Loucy (cell line): Measurements from ENCODE around the gene ENTREP1.

Experiments used
- H2AFZ ChIP-seq: fragments of 200-600 bp; sonication (generic); 2 replicates; pipeline ENCODE4 v1.6.0; 2016; ENCODE audit warnings: antibody characterized with exemption, mild to moderate bottlenecking, low read length, moderate library complexity
- H3F3A ChIP-seq: fragments of 200-600 bp; 2 replicates; pipeline ENCODE4 v1.6.0; 2016; ENCODE audit warnings: antibody characterized with exemption, low read depth, mild to moderate bottlenecking
- H3K27me3 ChIP-seq: fragments of 200-600 bp; sonication (generic); 2 replicates; pipeline ENCODE4 v1.6.1; 2014; ENCODE audit warnings: low read length, mild to moderate bottlenecking; ENCODE audit not compliant: insufficient read depth, poor library complexity, severe bottlenecking
- H3K36me3 ChIP-seq: fragments of 200-600 bp; sonication (generic); 2 replicates; pipeline ENCODE4 v1.6.1; 2016; ENCODE audit warnings: low read length; ENCODE audit not compliant: insufficient read depth
- H3K4me1 ChIP-seq: fragments of 200-600 bp; sonication (generic); 2 replicates; pipeline ENCODE4 v1.5.1; 2014; ENCODE audit warnings: low read length, mild to moderate bottlenecking; ENCODE audit not compliant: insufficient read depth, poor library complexity, severe bottlenecking
- H3K4me2 ChIP-seq: fragments of 200-600 bp; sonication (generic); 2 replicates; pipeline ENCODE4 v1.6.0; 2014; ENCODE audit warnings: antibody characterized with exemption, low read length, low read depth, mild to moderate bottlenecking; ENCODE audit not compliant: poor library complexity, severe bottlenecking
- H3K4me3 ChIP-seq: fragments of 200-600 bp; sonication (generic); 2 replicates; pipeline ENCODE4 v1.5.1; 2014; ENCODE audit warnings: low read length, mild to moderate bottlenecking, mixed read lengths; ENCODE audit not compliant: poor library complexity, severe bottlenecking
- H3K79me2 ChIP-seq: fragments of 200-600 bp; sonication (generic); 2 replicates; pipeline ENCODE4 v1.6.1; 2014; ENCODE audit warnings: low read length; ENCODE audit not compliant: insufficient read depth
- H3K9ac ChIP-seq: fragments of 200-600 bp; sonication (generic); 2 replicates; pipeline ENCODE4 v1.6.0; 2014; ENCODE audit warnings: mild to moderate bottlenecking, low read depth, low read length, moderate library complexity; ENCODE audit not compliant: poor library complexity, severe bottlenecking
- H3K9me2 ChIP-seq: fragments of 200-600 bp; sonication (generic); replicated peaks from 2 replicates; pipeline ENCODE4 v1.6.1; 2016; ENCODE audit warnings: low read depth, low read length, mixed read lengths
- H3K9me3 ChIP-seq: fragments of 200-600 bp; sonication (generic); 2 replicates; pipeline ENCODE4 v1.6.1; 2014; ENCODE audit warnings: mild to moderate bottlenecking, antibody characterized with exemption, low read length, low read depth; ENCODE audit not compliant: insufficient read depth
- H4K20me1 ChIP-seq: fragments of 200-600 bp; sonication (generic); 2 replicates; pipeline ENCODE4 v1.6.0; 2014; ENCODE audit warnings: antibody characterized with exemption, low read length, mild to moderate bottlenecking; ENCODE audit not compliant: insufficient read depth, poor library complexity, severe bottlenecking
- CTCF ChIP-seq: fragments of 200-600 bp; sonication (generic); conservative IDR thresholded peaks from 2 replicates; pipeline ENCODE4 v1.5.1; 2014; ENCODE audit warnings: mild to moderate bottlenecking, antibody characterized with exemption, low read length
- EZH2phosphoT487 ChIP-seq: fragments of 200-600 bp; IDR thresholded peaks from 2 replicates; pipeline ENCODE4 v1.6.1; 2018; ENCODE audit warnings: antibody characterized with exemption, mild to moderate bottlenecking, moderate library complexity, borderline replicate concordance

The ENTREP1 gene

DNA sequence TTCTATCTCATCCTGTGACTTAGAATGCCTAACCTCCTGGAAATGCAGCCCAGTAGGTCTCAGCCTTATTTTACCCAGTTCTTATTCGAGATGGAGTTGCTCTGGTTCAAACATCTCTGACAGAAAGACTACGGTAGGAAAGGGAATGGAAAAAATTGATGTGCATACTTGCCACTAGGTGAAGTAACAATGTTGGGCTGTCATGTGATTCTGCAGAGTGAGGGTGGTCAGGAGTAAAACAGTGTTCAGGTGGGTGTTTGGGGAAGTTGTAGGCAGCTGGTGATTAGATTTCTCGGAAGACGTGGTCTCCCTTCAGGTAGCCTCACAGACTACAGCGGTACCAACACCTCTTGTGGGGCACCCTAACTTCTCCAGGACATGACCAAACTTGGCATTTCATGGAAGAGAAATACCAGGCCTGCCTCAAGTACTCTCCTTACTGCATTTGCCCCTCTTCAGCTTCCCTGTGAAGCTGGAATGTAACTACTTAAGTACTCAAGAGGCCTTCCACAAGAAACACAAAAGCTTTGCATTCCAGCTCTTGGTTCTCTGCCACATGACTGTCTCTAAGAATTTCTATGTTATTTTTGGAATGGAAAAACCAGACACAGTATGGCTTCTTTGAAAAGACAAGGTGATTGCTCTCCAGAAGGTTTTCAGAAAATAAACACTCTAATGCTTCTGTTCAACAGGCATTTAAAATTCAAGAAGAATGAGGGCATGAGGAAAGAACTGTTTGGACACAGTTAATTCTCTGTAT, 17.4 kb upstream of the ENTREP1 start:
- no peak overlapping the region for H3K9ac ChIP-seq
- no peak overlapping the region for H3K4me3 ChIP-seq
- H2AFZ ChIP-seq, result no peak overlapping the region
- no peaks in the 10 kb centered on the region for H3K79me2 ChIP-seq
- no peaks in the 10 kb centered on the region for H3K4me1 ChIP-seq
- no peaks in the 10 kb centered on the region for H3K36me3 ChIP-seq
- peaks cover 9% of the 10 kb centered on the region; the same call in 1 of the 2 replicates for H3K9me3 ChIP-seq
- H3K27me3 ChIP-seq, result no peaks in the 10 kb centered on the region
- H3F3A ChIP-seq, result no peaks in the 10 kb centered on the region
- H3K9me2 ChIP-seq, result no peaks in the 10 kb centered on the region
- no peak for TF ChIP-seq EZH2phosphoT487
- TF ChIP-seq CTCF, result no peak
- H3K4me2 ChIP-seq, result no peak overlapping the region
- no peaks in the 10 kb centered on the region for H4K20me1 ChIP-seq

- Histone ChIP-seq H3K9me3 (peaks cover 16% of the 10 kb centered on the region; the same call in 1 of the 2 replicates), H3K9me2 (no peaks in the 10 kb centered on the region), H4K20me1 (no peaks in the 10 kb centered on the region), H2AFZ (no peak overlapping the region), H3K36me3 (no peaks in the 10 kb centered on the region), H3F3A (no peaks in the 10 kb centered on the region), H3K4me3 (no peak overlapping the region), H3K27me3 (no peaks in the 10 kb centered on the region), H3K4me2 (no peak overlapping the region), H3K79me2 (no peaks in the 10 kb centered on the region), H3K4me1 (no peaks in the 10 kb centered on the region), H3K9ac (no peak overlapping the region)
- TF ChIP-seq EZH2phosphoT487 (no peak), CTCF (no peak)
Measured at GRCh38 chr9:69308206-69308931, 16.6 kb upstream of the ENTREP1 start.

DNA sequence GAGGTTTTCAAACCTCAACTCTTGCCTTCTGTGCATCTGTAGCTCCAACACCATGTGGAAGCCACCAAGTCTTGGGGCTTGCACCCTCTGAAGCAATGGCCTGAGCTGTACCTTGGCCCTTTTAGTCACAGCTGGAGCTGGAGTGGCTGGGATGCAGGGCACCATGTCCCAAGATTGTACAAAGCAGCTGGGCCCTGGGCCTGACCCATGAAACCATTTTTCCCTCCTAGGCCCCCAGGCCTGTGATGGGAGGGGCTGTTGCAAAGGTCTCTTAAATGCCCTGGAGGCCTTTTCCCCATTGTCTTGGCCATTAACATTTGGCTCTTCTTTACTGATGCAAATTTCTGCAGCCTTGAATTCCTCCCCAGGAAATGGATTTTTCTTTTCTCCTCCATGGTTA, 11.8 kb upstream of the ENTREP1 start:
- H2AFZ ChIP-seq, result no peak overlapping the region
- no peaks in the 10 kb centered on the region for H3F3A ChIP-seq
- no peak overlapping the region for H3K4me2 ChIP-seq
- peaks cover 24% of the 10 kb centered on the region; the same call in 1 of the 2 replicates for H3K9me3 ChIP-seq
- H4K20me1 ChIP-seq, result no peaks in the 10 kb centered on the region
- no peak overlapping the region for H3K9ac ChIP-seq
- H3K9me2 ChIP-seq, result no peaks in the 10 kb centered on the region
- H3K4me3 ChIP-seq, result no peak overlapping the region
- TF ChIP-seq EZH2phosphoT487 (no peak), CTCF (no peak)
- no peaks in the 10 kb centered on the region for H3K36me3 ChIP-seq
- no peaks in the 10 kb centered on the region for H3K27me3 ChIP-seq
- H3K4me1 ChIP-seq, result no peaks in the 10 kb centered on the region
- H3K79me2 ChIP-seq, result no peaks in the 10 kb centered on the region
